Measurements from ENCODE around the gene ZNF638. TPM values are rescaled to one million over a fixed set of nuclear protein-coding genes. Genes with fewer than 3 reads are reported as not detected.

Gene ZNF638
- total RNA-seq, 1 experiment from 2014 or later: 108 TPM

DNA sequence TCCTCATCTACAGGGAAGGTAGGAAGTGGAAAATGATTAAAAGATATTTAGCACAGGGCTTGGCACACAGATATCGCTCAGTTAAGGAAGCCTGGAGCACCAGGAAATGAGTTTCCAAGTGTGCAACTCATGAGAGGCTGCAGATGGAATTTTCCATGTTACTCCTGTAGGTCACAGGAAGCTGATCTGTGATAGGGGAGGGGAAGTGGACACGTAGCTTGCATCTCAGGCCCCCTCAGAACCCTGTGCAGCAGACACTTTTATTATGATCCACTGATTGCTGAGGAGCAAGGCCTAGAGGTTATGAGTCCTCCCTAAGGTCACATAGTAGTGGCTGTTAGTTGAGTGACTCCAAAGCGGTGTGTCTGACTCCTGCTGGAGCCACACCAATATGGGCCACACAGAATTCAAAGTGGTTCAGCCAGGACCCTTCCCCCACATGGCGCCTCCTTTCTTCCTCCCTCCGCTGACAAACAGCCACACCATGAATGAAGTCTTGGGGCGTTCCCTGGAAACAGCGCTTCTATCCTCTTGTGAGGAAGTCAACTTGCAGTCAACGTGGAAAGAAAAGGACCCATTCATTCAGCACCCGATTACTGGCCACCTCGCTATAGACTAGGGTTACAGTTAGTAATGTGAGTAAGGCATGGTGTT is 143.3 kb downstream of the ZNF638 start:
- ChIA-PET CTCF (interaction anchor here (0.6 to 0.9 kb wide), 2 partner anchors 14 to 44 kb away, joined by 3 to 4 read pairs; no protein-coding TSS in a partner anchor), POLR2A (no interaction called here), RAD21 (ENCODE audit: low non-redundant PET in 1 of 2, low total read pairs in 2 of 2, uncharacterized antibody in 2 of 2, unreplicated experiment in 2 of 2) (no interaction called here)
- peaks cover 0 to 10% of the 10 kb centered on the region in 2 experiments; a peak in 2 of 4 replicates for H3K4me1 ChIP-seq (ENCODE audit: control insufficient read depth in 1 of 2, insufficient read depth in 2 of 2, low read length in 2 of 2)
- H3K9ac ChIP-seq (ENCODE audit: low read length): no peak overlapping the region
- H4K20me1 ChIP-seq (ENCODE audit: insufficient read depth): no peaks in the 10 kb centered on the region
- H3K27ac ChIP-seq (ENCODE audit: low read depth, low read length): no peak overlapping the region
- intact Hi-C loops (cut with micrococcal nuclease): no loop called here
- H2AFZ ChIP-seq (ENCODE audit: low read depth, low read length, poor library complexity, severe bottlenecking): no peak overlapping the region
- H3K9me3 ChIP-seq (ENCODE audit: control insufficient read depth in 1 of 2, insufficient read depth in 1 of 2, low read depth in 1 of 2, low read length in 2 of 2): no peaks in the 10 kb centered on the region
- BruUV-seq (replicated peaks): no TSS peak
- no peak for DNase-seq (ENCODE audit: low read depth, low spot score)
- H3K27me3 ChIP-seq (ENCODE audit: insufficient read depth, low read length): peaks cover 3% of the 10 kb centered on the region; the same call in 1 of the 2 replicates
- H3K36me3 ChIP-seq (ENCODE audit: control insufficient read depth in 1 of 2, insufficient read depth in 2 of 2, low read length in 2 of 2): no peaks in the 10 kb centered on the region
- no peak for ATAC-seq
- H3K4me3 ChIP-seq (replicated peaks in 1 of 2; ENCODE audit: low read depth in 1 of 2, low read length in 2 of 2): no peak overlapping the region
- TF ChIP-seq POLR2A (IDR thresholded peaks at IDR 0.05; ENCODE audit: borderline replicate concordance, extremely low read depth, insufficient read depth, insufficient read length): no peak
- no peak for TF ChIP-seq RAD21 (IDR thresholded peaks at IDR 0.05; ENCODE audit: low read depth)
- TF ChIP-seq EGR1 (IDR thresholded peaks at IDR 0.05; ENCODE audit: low read depth): no peak
- TF ChIP-seq TCF7L2 (IDR thresholded peaks at IDR 0.05; ENCODE audit: borderline replicate concordance, extremely low read depth, insufficient read depth, insufficient read length): no peak
- TF ChIP-seq, protein P1, sequence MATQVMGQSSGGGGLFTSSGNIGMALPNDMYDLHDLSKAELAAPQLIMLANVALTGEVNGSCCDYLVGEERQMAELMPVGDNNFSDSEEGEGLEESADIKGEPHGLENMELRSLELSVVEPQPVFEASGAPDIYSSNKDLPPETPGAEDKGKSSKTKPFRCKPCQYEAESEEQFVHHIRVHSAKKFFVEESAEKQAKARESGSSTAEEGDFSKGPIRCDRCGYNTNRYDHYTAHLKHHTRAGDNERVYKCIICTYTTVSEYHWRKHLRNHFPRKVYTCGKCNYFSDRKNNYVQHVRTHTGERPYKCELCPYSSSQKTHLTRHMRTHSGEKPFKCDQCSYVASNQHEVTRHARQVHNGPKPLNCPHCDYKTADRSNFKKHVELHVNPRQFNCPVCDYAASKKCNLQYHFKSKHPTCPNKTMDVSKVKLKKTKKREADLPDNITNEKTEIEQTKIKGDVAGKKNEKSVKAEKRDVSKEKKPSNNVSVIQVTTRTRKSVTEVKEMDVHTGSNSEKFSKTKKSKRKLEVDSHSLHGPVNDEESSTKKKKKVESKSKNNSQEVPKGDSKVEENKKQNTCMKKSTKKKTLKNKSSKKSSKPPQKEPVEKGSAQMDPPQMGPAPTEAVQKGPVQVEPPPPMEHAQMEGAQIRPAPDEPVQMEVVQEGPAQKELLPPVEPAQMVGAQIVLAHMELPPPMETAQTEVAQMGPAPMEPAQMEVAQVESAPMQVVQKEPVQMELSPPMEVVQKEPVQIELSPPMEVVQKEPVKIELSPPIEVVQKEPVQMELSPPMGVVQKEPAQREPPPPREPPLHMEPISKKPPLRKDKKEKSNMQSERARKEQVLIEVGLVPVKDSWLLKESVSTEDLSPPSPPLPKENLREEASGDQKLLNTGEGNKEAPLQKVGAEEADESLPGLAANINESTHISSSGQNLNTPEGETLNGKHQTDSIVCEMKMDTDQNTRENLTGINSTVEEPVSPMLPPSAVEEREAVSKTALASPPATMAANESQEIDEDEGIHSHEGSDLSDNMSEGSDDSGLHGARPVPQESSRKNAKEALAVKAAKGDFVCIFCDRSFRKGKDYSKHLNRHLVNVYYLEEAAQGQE (IDR thresholded peaks at IDR 0.05; ENCODE audit: low read depth): no peak
- TF ChIP-seq EZH2 (IDR thresholded peaks at IDR 0.05): no peak
- no peak for TF ChIP-seq FOSL1 (IDR thresholded peaks at IDR 0.05; ENCODE audit: low read depth)
- TF ChIP-seq SP1 (IDR thresholded peaks at IDR 0.05; ENCODE audit: low read depth): no peak
- no peak for TF ChIP-seq POLR2AphosphoS5 (IDR thresholded peaks at IDR 0.05; ENCODE audit: low read depth, low read length)
- no peak for TF ChIP-seq CEBPB (IDR thresholded peaks at IDR 0.05; ENCODE audit: low read depth)
- TF ChIP-seq, protein P2, sequence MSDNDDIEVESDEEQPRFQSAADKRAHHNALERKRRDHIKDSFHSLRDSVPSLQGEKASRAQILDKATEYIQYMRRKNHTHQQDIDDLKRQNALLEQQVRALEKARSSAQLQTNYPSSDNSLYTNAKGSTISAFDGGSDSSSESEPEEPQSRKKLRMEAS (IDR thresholded peaks at IDR 0.05): no peak
- TF ChIP-seq, protein P3, sequence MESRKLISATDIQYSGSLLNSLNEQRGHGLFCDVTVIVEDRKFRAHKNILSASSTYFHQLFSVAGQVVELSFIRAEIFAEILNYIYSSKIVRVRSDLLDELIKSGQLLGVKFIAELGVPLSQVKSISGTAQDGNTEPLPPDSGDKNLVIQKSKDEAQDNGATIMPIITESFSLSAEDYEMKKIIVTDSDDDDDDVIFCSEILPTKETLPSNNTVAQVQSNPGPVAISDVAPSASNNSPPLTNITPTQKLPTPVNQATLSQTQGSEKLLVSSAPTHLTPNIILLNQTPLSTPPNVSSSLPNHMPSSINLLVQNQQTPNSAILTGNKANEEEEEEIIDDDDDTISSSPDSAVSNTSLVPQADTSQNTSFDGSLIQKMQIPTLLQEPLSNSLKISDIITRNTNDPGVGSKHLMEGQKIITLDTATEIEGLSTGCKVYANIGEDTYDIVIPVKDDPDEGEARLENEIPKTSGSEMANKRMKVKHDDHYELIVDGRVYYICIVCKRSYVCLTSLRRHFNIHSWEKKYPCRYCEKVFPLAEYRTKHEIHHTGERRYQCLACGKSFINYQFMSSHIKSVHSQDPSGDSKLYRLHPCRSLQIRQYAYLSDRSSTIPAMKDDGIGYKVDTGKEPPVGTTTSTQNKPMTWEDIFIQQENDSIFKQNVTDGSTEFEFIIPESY (IDR thresholded peaks at IDR 0.05; ENCODE audit: extremely low read depth, insufficient replicate concordance, low read length): no peak
- H3K4me2 ChIP-seq (ENCODE audit: low read length): no peak overlapping the region
- no peaks in the 10 kb centered on the region for H3K9me2 ChIP-seq (ENCODE audit: insufficient read depth)
- no peaks in the 10 kb centered on the region for H3K79me2 ChIP-seq (ENCODE audit: insufficient read depth, low read length)
